ENCODE results near the gene PLXNC1.

GRCh38 chr12:94143438-94143837 is 4.9 kb upstream of the PLXNC1 start:
- TF ChIP-seq GATA2 (IDR thresholded peaks at IDR 0.05; ENCODE audit: low read depth, low read length) = no peak
- no peak for TF ChIP-seq GATA3 (IDR thresholded peaks at IDR 0.05; ENCODE audit: low read depth, low read length)
